AG04449 (cell line): ENCODE data around the gene FOXP1.

Experiments used
- CTCF ChIA-PET: fragments of 350-600 bp; formaldehyde crosslinking; extraction: SDS; loops from one replicate; lab custom pipeline; 2021; ENCODE audit warnings: antibody characterized with exemption; lab: Yijun Ruan, JAX
- POLR2A ChIA-PET: fragments of 400-600, 350-600 bp; formaldehyde crosslinking; extraction: SDS; loops from one replicate; lab custom pipeline; 2020; ENCODE audit warnings: antibody characterized with exemption, inconsistent platforms; lab: Yijun Ruan, JAX
- DNase-seq: peaks from one replicate; pipeline ENCODE4 v3.0.0-alpha.2; 2010; ENCODE audit warnings: low read depth, low spot score
- H3K4me3 ChIP-seq: 2 replicates; pipeline ENCODE4 v1.5.1; 2011; ENCODE audit warnings: low read depth, mild to moderate bottlenecking, control low read depth, low read length
- TF ChIP-seq, protein P1 (sequence below): IDR thresholded peaks from one replicate; pipeline ENCODE4 v1.5.1; 2011; ENCODE audit warnings: mild to moderate bottlenecking, moderate library complexity, low read length, control low read depth, inconsistent platforms; ENCODE audit not compliant: insufficient read depth; ENCODE audit errors: missing control alignments

FOXP1 gene

DNA sequence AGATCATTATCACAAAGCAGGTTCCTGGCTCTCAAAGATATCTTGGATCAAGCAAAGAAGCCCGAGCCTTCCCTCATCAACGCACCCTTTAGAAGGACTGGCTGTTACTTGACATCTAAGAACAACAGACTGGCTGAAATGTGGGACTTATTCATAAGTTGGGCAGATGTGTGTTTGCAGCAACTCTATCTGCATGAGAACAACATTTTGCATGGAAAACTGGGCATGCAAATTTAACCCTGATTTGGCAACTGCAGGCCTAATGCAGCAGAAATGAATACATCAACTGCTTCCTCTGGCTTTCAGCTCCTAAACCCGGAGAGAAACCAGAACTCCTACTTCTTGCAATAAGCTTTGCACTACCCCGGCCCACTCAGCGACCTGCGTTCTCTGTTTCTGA, 35.0 kb upstream of the FOXP1 start:
- ChIA-PET POLR2A (no interaction called here), CTCF (no interaction called here)
- no peak overlapping the region for H3K4me3 ChIP-seq
- TF ChIP-seq, protein P1, sequence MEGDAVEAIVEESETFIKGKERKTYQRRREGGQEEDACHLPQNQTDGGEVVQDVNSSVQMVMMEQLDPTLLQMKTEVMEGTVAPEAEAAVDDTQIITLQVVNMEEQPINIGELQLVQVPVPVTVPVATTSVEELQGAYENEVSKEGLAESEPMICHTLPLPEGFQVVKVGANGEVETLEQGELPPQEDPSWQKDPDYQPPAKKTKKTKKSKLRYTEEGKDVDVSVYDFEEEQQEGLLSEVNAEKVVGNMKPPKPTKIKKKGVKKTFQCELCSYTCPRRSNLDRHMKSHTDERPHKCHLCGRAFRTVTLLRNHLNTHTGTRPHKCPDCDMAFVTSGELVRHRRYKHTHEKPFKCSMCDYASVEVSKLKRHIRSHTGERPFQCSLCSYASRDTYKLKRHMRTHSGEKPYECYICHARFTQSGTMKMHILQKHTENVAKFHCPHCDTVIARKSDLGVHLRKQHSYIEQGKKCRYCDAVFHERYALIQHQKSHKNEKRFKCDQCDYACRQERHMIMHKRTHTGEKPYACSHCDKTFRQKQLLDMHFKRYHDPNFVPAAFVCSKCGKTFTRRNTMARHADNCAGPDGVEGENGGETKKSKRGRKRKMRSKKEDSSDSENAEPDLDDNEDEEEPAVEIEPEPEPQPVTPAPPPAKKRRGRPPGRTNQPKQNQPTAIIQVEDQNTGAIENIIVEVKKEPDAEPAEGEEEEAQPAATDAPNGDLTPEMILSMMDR, result no peak
- DNase-seq, result no peak

DNA sequence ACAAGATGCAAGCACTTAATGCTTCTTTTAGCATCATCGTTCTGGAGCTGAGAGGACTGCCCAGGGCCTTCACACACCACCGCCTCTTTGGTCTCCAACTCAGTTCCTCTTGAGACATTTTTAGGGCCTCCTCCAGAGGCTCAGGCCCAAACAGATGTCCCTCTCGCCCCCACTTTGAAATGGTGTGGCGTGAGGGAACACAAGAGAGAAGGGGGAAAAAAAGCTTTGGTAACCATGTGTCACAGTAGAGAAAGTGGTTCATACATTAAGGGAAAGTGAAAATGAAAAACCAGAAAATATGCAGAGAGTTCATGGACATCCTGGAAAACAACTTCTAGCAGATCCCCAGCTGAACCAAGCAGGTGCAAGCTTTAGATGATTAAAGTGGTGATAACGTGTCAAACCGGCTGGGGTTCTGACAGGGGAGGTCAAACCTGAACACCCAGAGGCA, 33.1 kb upstream of the FOXP1 start:
- ChIA-PET POLR2A (no interaction called here), CTCF (interaction anchor here (1.4 kb wide), 1 partner anchor 16 kb away, joined by 3 read pairs; no protein-coding TSS in a partner anchor)
- H3K4me3 ChIP-seq, result no peak overlapping the region
- no peak for DNase-seq
- TF ChIP-seq, protein P1, result no peak

- CTCF ChIA-PET, result interaction anchor here (0.9 kb wide), 1 partner anchor 29 kb away, joined by 3 read pairs; no protein-coding TSS in a partner anchor
- TF ChIP-seq, protein P1, result no peak
- H3K4me3 ChIP-seq, result no peak overlapping the region
- DNase-seq, result no peak
- POLR2A ChIA-PET, result no interaction called here
Measured at GRCh38 chr3:71614869-71615268, 31.3 kb upstream of the FOXP1 start.

DNA sequence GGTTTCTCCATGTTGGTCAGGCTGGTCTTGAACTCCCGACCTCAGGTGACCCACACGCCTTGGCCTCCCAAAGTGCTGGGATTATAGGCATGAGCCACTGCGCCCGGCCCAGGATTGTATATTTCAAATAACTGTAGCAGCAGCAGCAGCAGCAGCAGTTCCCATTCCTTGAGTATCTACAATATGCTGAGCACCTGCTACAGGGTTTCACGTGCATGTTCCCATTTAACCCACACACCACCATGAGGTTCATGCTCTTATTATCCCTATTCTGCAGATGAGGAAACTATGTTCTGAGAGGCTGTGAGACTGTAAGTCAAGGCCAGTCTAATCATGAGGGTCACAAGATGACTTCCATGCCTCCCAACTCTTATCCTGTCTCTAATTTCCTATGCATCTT, 30.9 kb upstream of the FOXP1 start:
- ChIA-PET CTCF (no interaction called here), POLR2A (no interaction called here)
- TF ChIP-seq, protein P1, result no peak
- no peak overlapping the region for H3K4me3 ChIP-seq
- DNase-seq, result no peak

DNA sequence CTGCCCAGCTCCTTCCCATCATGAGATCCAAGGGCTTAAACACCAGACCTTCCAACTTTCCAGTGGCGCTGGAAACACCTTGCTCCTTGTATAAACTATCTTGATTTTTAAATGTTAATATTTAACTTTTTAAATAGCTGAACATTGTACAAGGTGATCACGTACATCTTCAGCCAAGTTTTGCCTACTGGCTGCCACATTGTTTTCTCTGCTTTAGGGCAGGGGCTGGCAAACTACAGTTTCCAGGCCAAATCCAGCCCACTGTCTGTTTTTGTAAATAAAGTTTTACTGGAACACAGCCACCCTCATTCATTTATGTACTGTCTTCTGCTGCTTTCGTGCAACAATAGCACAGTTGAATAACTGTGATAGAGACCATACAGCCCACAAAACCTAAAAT, 27.6 kb upstream of the FOXP1 start:
- DNase-seq, result no peak
- ChIA-PET POLR2A (no interaction called here), CTCF (no interaction called here)
- no peak overlapping the region for H3K4me3 ChIP-seq
- TF ChIP-seq, protein P1, result no peak

DNA sequence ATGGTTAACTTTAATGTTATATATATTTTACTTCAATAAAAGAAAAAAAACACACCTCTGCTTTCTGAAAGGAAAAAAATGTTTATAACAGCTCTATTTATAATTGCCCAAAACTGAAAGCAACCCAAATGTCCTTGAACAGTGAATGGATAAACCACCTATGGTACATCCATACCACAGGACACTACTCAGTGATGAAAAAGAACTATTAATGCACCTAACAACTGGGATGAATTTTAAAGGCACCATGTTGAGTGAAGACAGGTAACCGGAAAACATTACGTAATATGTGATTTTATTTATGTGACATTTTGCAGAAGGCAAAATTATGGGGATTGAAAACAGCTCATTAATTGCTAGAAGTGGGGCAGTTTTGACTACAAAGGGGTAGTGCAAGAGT, 23.8 kb upstream of the FOXP1 start:
- TF ChIP-seq, protein P1, result no peak
- POLR2A ChIA-PET, result no interaction called here
- no peak for DNase-seq
- CTCF ChIA-PET, result interaction anchor here (1.3 kb wide), 1 partner anchor 10 kb away, joined by 5 read pairs; no protein-coding TSS in a partner anchor
- H3K4me3 ChIP-seq, result no peak overlapping the region
